HG03442 (cell line): ENCODE measurements around the gene RNF8.
"Not testable (repeated sequence)": the region's sequence is repeated elsewhere in the genome, so short reads cannot be mapped to it uniquely, and the experiment has no call there.

Source experiments
- ATAC-seq: cut with Tn5 transposase; IDR thresholded peaks from one replicate; pipeline ENCODE4 v1.9.1; 2021; ENCODE audit warnings: mild to moderate bottlenecking, moderate library complexity; ENCODE audit not compliant: unreplicated experiment

RNF8 gene

GRCh38 chr6:37442416-37443215, 88.8 kb downstream of the RNF8 start:
- no peak for ATAC-seq

- not testable (repeated sequence) for ATAC-seq
These were observed 89.4 kb downstream of the RNF8 start for GRCh38 chr6:37443216-37443542.
